Stimulated activated CD4-positive, alpha-beta T cell treated with anti-CD3 and anti-CD28 coated beads, TNF-alpha, amount 100 ng/mL, for 48 hours (primary cell): ENCODE results near the gene P3H2.

ENCODE experiments used
- DNase-seq, 3 donors: peaks; one replicate each; pipeline ENCODE4 v3.0.0-alpha.2; 2020; ENCODE audit warnings: low read depth in 3 of 3

P3H2 gene

DNA sequence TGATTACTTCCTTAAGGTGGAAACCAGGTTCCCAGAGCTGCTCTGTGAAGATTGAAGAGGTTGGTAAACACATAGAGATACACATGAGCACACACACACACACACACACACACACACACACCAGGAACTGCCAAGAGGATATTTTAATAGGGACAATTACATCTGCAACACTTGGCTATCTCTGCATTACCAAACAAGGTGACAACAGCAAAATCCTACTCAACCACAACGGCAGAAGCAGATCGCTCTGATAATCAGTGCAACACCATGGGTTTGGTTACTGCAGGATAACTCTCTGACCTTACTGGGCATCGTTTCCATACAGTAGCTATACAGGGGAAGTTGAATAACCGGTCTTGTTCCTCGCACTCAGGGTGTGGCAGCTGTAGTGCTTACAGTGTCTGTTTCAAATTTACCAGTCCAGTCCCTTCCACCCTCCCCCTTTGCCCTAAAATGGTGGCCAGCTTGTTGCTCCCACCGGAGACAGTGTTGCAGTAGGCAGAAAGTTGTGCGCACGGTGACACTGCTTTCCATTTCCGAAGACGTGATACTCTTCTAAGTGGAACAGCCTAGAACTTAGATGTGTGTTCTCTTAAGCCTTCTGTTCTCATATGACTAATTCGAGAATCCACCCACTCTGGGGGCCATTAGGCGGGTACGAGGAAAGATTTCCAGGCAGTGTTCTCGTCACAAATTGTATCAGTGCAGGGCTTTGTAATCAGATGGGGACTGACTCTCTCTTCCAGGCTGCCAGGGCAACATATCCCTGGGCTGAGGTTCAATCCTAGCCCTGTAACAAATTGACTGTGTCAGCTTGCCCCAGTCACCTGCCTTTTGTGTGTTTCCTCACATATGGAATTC, 176.2 kb downstream of the P3H2 start:
- DNase-seq: no peak

GRCh38 chr3:189942948-189943347, 177.7 kb downstream of the P3H2 start:
- no peak for DNase-seq

- no peak for DNase-seq
These were observed 179.0 kb downstream of the P3H2 start for GRCh38 chr3:189941679-189942078.

- no peak for DNase-seq
These were observed 179.6 kb downstream of the P3H2 start for GRCh38 chr3:189941125-189941524.

GRCh38 chr3:189937302-189938127, 183.2 kb downstream of the P3H2 start:
- no peak for DNase-seq

DNA sequence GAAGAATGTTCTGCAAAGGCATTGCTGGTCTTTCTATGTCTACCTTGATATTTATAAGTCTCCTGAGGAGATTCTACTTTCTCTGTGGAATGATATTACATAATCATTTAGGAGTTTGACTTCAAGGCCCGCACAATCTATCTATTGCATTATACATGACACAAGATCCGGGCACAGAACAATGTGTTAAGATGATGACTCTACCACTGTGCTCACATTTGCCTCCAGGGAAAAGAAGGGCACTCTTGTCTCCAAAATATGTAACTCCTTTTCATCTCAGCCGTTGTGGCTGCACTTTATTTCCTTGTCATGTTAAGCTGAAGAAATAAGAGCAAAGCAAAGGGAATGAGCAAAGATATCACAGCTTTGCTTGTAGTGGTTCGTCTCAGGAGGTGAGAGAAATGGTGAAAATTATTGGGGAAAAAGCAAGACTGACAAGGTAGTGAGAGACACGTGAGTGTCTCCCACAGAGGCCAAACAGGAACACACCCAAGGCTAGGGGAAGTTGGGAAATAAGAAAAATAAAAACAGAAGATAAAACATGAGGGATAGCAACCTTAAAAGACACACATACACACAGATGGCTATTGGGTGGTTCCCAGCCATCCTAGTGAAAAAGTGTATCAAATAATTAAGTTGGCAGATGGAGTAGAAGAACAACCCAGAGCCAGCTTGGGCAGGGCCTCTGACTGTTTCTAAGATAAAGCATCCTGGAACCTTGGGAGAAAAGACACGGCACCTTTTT, 184.3 kb downstream of the P3H2 start:
- DNase-seq: no peak

- no peak for DNase-seq
These were observed 192.5 kb downstream of the P3H2 start for GRCh38 chr3:189927975-189928895.

DNA sequence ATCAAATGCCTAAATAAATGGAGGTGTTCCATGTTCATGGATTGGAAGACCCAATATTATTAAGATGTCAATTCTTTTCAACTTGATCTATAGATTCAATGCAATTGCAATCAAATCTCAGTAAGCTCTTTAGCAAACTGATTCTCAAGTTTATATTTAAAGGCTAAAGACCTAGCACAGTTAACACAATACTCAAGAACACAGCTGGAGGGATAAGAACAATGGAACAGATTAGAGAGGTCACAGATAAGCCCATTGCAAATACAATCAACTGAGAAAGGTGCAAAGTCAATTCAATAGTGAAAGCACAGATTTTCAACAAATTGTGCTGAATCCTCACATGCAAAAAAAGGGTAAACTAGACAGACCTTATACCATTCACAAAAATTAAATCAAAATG, 198.9 kb downstream of the P3H2 start:
- no peak for DNase-seq

DNA sequence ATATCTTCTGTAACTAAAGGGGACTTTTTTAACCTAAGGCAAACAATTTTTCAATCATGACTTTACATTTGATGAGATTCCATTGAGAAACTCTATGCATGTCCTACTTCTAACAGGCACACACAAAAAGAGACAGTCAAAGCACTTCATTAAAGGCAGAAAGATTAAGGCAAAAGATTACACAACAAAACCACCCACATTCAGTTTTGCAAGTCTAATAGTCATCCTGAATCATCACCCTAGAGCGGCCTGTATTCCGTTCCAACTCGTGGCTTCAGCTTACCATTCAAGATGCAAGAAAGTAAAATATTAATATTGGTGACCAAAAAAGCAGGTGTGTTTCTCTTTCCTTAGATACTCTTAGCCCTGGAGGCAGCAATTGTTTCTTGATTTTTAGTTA, 205.9 kb downstream of the P3H2 start:
- DNase-seq: no peak

- DNase-seq: no peak
These were observed 209.7 kb downstream of the P3H2 start for GRCh38 chr3:189911001-189911400.

DNA sequence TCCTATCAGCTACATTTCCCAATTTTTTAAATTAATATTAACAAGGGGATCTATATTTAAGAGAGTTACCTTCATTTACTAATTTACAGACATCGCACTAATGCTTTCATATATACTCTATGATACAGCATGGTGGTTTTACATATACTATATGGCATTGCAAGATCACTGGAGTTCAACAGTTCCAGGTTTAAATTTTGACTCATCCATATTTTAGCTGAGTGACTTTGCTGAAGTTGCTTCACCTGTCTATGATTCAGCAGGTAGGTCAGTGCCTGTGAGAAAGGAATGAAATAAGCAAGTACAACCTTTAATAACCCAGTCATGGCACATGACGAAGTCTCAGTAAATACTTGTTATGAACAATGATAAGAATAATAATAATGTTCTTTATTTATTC, 211.1 kb downstream of the P3H2 start:
- no peak for DNase-seq

- no peak for DNase-seq
These were observed 211.6 kb downstream of the P3H2 start for GRCh38 chr3:189909139-189909538.

- no peak for DNase-seq
These were observed 212.1 kb downstream of the P3H2 start for GRCh38 chr3:189908646-189909045.

DNA sequence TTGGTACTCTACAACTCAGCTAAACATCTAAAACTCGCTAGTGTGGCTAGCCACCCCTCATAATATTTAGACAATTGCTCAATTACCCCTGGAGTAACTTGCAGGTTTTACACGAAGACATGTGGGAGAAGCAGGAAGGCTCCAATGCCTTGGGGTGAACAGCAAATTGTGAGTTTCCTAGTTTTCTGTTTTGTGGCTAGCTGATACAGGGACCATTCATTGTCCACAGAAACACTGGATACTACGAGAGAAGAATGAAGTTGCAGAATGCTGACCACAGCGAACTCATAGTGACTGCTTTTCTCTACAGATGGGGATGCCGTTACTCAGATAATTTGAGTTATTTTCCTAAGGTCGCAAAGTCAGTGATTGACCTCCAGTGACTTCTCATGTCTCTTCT, 212.9 kb downstream of the P3H2 start:
- DNase-seq: no peak
